DND-41 (cell line): ENCODE data around the gene F2RL3.

ENCODE experiments used
- ATAC-seq: fragments of 200-7000 bp; cut with Tn5 transposase; 3 replicates; pipeline ENCODE4 v1.9.1; 2021; ENCODE audit warnings: low read depth; ENCODE audit not compliant: insufficient read depth
- DNase-seq: peaks from one replicate; pipeline ENCODE4 v3.0.0-alpha.2; 2020
- H2AFZ ChIP-seq: 2 replicates; pipeline ENCODE4 v1.6.0; 2012; ENCODE audit warnings: low read depth, low read length
- H3K27ac ChIP-seq: 2 replicates; pipeline ENCODE4 v1.5.1; 2012; ENCODE audit warnings: low read length, inconsistent platforms
- H3K27me3 ChIP-seq: fragments of 200-600 bp; sonication (generic); 2 replicates; pipeline ENCODE4 v1.6.0; 2012; ENCODE audit warnings: low read length, mild to moderate bottlenecking, inconsistent platforms; ENCODE audit not compliant: insufficient read depth, poor library complexity
- H3K36me3 ChIP-seq: 2 replicates; pipeline ENCODE4 v1.5.1; 2012; ENCODE audit warnings: low read length, inconsistent platforms; ENCODE audit not compliant: insufficient read depth
- H3K4me1 ChIP-seq: 2 replicates; pipeline ENCODE4 v1.5.1; 2012; ENCODE audit warnings: mild to moderate bottlenecking, low read length; ENCODE audit not compliant: insufficient read depth
- H3K4me2 ChIP-seq: 2 replicates; pipeline ENCODE4 v1.6.0; 2012; ENCODE audit warnings: mild to moderate bottlenecking, moderate library complexity, low read length, inconsistent platforms; ENCODE audit not compliant: insufficient read depth
- H3K4me3 ChIP-seq, 2 experiments: fragments of 200-600 bp in 1 of 2; shearing (Covaris generic) in 1 of 2; 2 replicates each; pipeline ENCODE4 v1.5.1; 2012 to 2016; ENCODE audit warnings: inconsistent platforms in 2 of 2, low read length in 2 of 2, mild to moderate bottlenecking in 2 of 2, low read depth in 1 of 2, moderate library complexity in 1 of 2
- H3K79me2 ChIP-seq: 2 replicates; pipeline ENCODE4 v1.6.0; 2012; ENCODE audit warnings: low read length, inconsistent platforms; ENCODE audit not compliant: insufficient read depth
- H3K9ac ChIP-seq: 2 replicates; pipeline ENCODE4 v1.6.0; 2012; ENCODE audit warnings: low read depth, mild to moderate bottlenecking, inconsistent platforms, low read length, moderate library complexity
- H3K9me3 ChIP-seq: 2 replicates; pipeline ENCODE4 v1.5.1; 2012; ENCODE audit warnings: low read length, moderate library complexity, mild to moderate bottlenecking, inconsistent platforms; ENCODE audit not compliant: insufficient read depth, severe bottlenecking
- H4K20me1 ChIP-seq: 2 replicates; pipeline ENCODE4 v1.6.0; 2012; ENCODE audit warnings: low read length; ENCODE audit not compliant: insufficient read depth
- CTCF ChIP-seq: IDR thresholded peaks from 2 replicates; pipeline ENCODE4 v1.5.1; 2012; ENCODE audit warnings: borderline replicate concordance, low read length, moderate library complexity, mild to moderate bottlenecking; ENCODE audit not compliant: poor library complexity, severe bottlenecking; ENCODE audit errors: extremely low read depth
- EZH2 ChIP-seq: IDR thresholded peaks from 3 replicates; pipeline ENCODE4 v1.6.1; 2012; ENCODE audit warnings: borderline replicate concordance, low read depth, mild to moderate bottlenecking, moderate library complexity, low read length, inconsistent platforms; ENCODE audit not compliant: severe bottlenecking

F2RL3 gene

GRCh38 chr19:16883522-16883921 is 5.3 kb upstream of the F2RL3 start:
- Histone ChIP-seq H2AFZ (no peak overlapping the region), H3K9ac (no peak overlapping the region), H3K4me1 (no peaks in the 10 kb centered on the region), H3K4me3 (no peak overlapping the region), H3K79me2 (no peaks in the 10 kb centered on the region), H3K9me3 (peaks cover 24% of the 10 kb centered on the region), H3K27ac (no peak overlapping the region), H3K27me3 (no peaks in the 10 kb centered on the region), H4K20me1 (no peaks in the 10 kb centered on the region), H3K36me3 (peaks cover 24% of the 10 kb centered on the region), H3K4me2 (no peak overlapping the region)
- DNase-seq (no peak), ATAC-seq (no peak)
- TF ChIP-seq EZH2 = no peak
- no peak for TF ChIP-seq CTCF

- Histone ChIP-seq H3K9ac (no peak overlapping the region), H4K20me1 (no peaks in the 10 kb centered on the region), H3K4me1 (no peaks in the 10 kb centered on the region), H3K36me3 (peaks cover 7% of the 10 kb centered on the region), H3K27ac (no peak overlapping the region), H3K27me3 (no peaks in the 10 kb centered on the region), H2AFZ (no peak overlapping the region), H3K9me3 (peaks cover 24% of the 10 kb centered on the region), H3K79me2 (no peaks in the 10 kb centered on the region), H3K4me2 (no peak overlapping the region), H3K4me3 (no peak overlapping the region)
- ATAC-seq (no peak), DNase-seq (no peak)
- no peak for TF ChIP-seq EZH2
- TF ChIP-seq CTCF = no peak
Measured at GRCh38 chr19:16885166-16885565, 3.6 kb upstream of the F2RL3 start.

GRCh38 chr19:16886305-16886880 is 2.4 kb upstream of the F2RL3 start:
- Histone ChIP-seq H3K4me3 (no peak overlapping the region), H3K4me1 (no peaks in the 10 kb centered on the region), H3K27ac (no peak overlapping the region), H3K79me2 (no peaks in the 10 kb centered on the region), H3K9ac (no peak overlapping the region), H3K4me2 (no peak overlapping the region), H4K20me1 (no peaks in the 10 kb centered on the region), H2AFZ (no peak overlapping the region), H3K9me3 (peaks cover 14% of the 10 kb centered on the region), H3K36me3 (no peaks in the 10 kb centered on the region), H3K27me3 (no peaks in the 10 kb centered on the region)
- DNase-seq = no peak
- ATAC-seq = no peak
- TF ChIP-seq EZH2 (no peak), CTCF (no peak)
